ENCODE results near the gene TCP11. TPM values are rescaled to one million over a fixed set of nuclear protein-coding genes. Genes with fewer than 3 reads are reported as not detected.

TCP11 gene
- total RNA-seq, 1 experiment from 2014 or later = 0.06 TPM

DNA sequence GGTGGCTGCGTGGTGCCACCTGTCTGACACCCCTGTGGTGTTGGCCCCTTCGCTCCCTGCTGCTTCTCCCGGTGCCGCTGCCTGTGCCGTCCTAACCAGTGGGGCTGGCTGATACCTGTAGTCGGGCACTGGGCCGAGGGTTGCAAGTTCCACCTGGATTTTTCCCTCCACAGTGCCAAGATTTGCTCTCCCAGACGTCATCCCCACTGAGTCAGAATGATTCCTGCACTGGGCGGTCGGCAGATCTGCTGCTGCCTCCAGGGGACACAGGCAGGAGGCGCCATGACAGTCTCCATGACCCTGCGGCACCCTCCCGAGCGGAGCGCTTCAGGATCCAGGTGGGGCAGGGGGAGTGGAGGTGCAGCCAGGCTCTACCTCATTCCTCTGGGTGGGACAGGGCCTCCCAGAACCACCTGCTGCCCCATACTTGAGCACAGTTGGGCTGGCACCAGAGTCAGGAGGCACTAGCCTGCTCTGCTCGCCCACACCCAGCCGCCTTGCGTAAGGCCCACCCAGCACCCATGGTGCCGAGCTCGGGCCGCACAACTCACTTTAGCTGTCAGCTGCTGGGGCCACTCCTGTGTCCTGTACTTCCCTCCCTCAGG is 60.2 kb downstream of the TCP11 start:
- DNase-seq (ENCODE audit: low read depth) = no peak

DNA sequence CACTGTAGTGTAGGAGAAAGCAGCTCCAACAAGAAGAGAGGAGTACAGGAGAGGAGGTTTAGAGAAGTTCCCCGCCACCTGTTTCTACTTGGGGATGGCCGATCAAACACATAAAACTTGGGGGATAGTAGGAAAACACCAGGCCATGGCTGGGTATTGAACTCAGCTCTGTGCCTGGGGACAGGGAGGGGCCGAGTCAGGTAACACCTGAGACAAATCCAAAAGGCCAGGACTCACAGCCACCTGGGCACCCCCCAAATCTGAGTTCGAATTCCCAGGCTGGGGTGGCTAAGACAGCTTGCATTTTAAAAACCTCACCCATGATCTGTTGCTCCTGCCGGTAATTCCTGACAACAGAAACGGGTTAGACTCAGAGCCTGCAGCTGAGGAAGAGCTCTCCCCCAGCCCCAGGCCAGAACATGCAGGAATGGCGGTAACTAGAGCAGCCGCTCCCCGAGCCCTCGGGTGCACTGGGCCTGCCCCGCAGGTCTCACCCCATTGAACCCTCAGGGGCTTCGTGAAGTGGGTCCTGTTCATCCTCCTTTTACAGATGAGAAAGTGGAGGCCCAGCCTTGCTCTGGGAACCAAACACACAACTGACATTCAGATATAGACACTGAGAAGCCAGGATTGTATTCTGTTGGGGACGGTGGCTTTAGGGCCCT is 61.0 kb downstream of the TCP11 start:
- no peak for DNase-seq (ENCODE audit: low read depth)

- DNase-seq (ENCODE audit: low read depth) = no peak
Measured at GRCh38 chr6:35079311-35080000, 61.7 kb downstream of the TCP11 start.

- no peak for DNase-seq (ENCODE audit: low read depth)
Measured at GRCh38 chr6:35078896-35079295, 62.2 kb downstream of the TCP11 start.

- DNase-seq (ENCODE audit: low read depth) = no peak
Measured at GRCh38 chr6:35078226-35078850, 62.8 kb downstream of the TCP11 start.

DNA sequence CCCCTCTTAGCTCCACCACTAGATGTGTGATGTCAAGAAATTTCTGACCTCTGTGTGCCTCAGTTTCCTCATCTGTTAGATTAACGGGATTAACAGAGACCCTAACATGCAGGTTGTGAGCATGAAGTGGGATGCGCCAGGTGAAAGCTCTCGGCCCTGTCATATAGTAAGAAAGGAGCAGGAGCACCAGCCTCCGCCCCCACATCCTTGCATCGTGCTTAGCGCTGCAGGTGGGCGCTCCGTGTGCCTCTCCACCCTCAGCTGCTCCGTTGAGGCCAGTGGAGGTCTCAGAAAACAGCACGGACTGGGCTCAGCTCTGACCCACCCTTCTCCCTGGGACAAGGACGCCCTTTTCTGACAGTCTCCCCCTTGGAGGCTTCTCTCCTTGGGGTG is 63.4 kb downstream of the TCP11 start:
- DNase-seq (ENCODE audit: low read depth) = no peak

DNA sequence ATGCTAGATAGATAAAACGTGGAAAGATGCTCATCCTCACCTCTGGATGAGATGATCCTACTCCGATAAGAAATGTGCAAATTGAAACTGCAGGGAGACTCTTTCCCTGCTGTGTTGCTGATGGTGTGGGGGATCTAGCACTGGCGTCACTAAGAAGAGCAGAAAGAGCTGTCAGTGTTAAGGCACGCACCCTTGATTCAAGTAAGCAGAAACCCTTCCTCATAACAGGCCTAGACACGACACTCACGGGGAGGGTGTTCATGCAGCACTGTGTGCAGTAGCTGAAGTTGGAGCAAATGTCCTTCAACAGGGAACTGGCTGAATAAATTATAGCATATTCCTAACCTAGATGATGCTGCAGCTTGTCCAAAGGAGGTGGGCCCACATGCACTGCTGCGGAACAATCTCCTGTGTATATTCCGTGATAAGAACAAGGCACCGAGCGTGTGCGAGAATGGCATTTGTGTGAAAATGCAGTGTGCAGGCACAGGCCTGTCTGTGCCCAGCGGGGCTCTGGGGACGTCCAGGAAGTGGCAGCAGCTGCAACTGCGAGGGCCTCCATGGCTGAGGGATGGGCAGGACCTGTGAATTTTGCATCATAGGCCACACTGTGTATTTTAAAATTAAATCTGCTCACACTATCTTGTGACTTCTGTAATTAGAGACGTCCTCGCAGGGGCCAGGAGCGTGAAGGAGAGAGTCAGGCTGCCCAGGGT is 64.0 kb downstream of the TCP11 start:
- no peak for DNase-seq (ENCODE audit: low read depth)

DNA sequence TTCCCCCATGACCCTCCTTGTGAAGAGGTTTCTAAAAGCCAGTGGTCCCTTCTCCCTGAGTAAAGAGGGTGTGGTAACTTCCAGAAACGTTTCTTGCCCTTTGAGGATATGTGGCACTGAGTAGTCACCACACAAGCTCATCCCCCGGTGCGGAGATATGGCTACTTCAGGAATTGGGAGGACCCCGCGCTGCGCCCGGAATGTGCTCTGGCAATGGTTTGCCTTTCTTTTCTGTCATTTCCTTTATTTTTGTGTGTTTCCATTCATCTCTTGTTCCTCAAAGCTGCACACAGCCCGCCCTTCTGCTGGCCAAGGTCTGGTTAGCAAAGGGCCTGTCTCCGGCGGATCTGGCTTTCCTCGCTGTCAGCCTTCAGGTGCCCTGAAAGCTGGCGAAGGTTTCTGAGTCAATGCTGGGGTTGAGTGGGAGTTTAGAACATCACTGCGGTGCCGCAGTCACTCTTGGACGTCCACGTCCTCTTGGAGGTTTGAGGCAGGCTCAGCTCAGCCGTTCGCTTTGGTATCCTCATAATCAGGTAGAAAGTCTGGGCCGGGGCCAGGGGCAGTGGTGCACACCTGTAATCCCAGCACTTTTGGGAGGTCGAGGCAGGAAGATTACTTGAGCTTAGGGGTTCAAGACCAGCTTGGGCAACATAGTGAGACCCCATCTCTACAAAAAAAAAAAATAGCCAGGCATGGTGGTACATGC is 67.2 kb downstream of the TCP11 start:
- no peak for DNase-seq (ENCODE audit: low read depth)

DNA sequence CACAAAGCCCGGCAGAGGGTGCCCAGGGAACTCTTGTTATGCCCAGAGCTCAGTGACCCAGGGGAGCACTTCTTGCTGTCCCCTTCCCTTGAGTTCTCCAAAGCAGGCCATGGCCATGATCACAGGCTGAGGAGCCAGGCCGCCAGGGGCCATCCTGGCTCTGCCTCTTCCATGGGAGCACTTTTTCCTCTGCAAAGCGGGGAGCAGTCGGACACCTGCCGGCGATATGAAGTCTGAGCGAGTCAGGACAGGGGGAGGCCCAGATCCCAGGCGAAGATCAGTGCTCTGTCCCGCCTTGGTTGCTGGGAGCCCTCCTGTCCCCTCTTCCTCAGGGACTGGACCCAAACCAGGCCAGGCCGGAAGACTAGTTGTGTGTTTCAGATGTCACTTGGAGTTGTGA is 67.9 kb downstream of the TCP11 start:
- DNase-seq (ENCODE audit: low read depth) = no peak

GRCh38 chr6:35072698-35073055 is 68.5 kb downstream of the TCP11 start:
- DNase-seq (ENCODE audit: low read depth) = no peak

DNA sequence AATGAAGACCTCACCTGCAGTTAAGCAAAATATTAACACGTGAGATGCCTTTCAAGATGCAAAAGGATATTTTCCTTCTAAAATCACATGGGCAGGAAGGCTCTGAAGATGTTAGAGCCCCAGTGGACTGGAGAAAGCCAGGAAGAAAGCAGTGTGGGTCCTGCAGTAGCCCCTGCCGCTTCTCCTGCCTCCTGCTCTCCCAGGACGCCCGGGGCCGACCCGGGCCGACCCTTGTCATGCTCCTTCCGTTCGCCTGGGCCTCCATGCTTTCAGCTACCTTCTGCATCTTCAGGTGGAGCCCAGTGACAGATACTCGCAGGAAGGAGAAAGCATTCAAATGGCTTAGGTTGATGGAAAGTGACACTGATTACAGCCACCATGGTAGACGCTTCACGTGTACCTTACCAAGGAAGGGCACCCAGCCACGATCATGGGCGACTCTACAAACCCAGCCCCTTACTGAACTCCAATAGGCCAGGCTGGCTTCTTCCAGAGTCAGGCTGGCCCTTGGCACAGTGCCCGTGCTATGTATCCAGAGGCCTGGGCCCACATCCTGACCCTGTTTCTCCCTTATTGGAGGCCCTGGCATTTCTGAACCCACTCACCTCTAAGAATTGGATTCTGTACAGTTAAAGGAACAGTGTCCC is 69.0 kb downstream of the TCP11 start:
- no peak for DNase-seq (ENCODE audit: low read depth)

GRCh38 chr6:35071347-35071994 is 69.7 kb downstream of the TCP11 start:
- DNase-seq (ENCODE audit: low read depth) = no peak

- no peak for DNase-seq (ENCODE audit: low read depth)
Measured at GRCh38 chr6:35070111-35070510, 71.0 kb downstream of the TCP11 start.

- DNase-seq (ENCODE audit: low read depth) = no peak
Measured at GRCh38 chr6:35069262-35069661, 71.9 kb downstream of the TCP11 start.

- DNase-seq (ENCODE audit: low read depth) = no peak
Measured at GRCh38 chr6:35068644-35069043, 72.5 kb downstream of the TCP11 start.

DNA sequence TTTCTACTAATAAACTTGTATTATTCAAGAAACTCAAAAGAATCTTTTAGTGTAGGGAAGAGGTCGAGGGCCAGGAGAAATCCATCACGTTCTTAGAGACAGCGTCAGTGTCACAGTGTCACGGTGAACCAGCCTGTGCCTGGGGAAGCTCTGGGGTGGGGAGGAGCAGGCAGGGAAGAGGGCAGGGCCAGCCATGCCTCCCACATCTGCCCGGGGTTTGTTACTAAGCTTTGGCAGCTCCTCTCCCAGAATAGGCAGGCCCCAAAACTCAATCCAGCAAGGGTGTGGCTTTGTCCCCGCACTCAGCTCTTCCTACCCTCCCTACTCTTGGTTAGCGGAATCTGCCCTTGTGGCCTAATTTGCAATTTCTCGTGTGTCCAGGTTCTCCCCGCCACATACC is 72.9 kb downstream of the TCP11 start:
- no peak for DNase-seq (ENCODE audit: low read depth)
